ENCODE measurements around the gene ZBTB18. TPM values are rescaled to one million over a fixed set of nuclear protein-coding genes. Genes with fewer than 3 reads are reported as not detected.

The ZBTB18 gene
- total RNA-seq, 1 experiment from 2014 or later: 8.8 TPM

DNA sequence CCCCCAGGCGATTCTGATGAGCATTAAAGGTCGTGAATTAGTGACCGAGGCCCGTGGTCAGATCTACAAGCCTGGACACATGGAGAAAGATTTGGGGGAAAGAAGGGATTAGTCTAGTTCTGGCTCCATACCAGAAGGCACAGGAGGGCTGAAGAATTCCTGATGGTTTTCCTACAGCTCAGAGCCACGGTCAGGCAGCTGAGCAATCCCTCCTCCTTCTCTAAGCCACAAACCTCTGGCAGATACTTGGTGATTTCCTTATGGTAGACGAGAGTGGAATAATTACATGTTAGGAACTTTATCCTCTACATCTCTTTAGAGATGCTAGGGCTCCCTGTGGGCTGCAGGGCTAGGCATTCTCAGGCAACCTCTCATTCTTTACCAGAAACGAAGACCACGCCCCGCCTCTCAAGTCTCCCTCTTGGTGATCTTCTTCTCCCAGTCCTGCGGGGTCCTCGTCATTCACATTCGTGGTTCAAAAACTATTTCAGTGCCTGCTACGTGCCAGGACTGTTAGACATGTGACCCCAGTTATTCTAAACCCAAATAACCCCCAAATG is 20.5 kb upstream of the ZBTB18 start:
- BruUV-seq (replicated peaks): no TSS peak
- no peak for DNase-seq
- intact Hi-C loops (cut with micrococcal nuclease; ENCODE audit: unreplicated experiment): no loop called here

DNA sequence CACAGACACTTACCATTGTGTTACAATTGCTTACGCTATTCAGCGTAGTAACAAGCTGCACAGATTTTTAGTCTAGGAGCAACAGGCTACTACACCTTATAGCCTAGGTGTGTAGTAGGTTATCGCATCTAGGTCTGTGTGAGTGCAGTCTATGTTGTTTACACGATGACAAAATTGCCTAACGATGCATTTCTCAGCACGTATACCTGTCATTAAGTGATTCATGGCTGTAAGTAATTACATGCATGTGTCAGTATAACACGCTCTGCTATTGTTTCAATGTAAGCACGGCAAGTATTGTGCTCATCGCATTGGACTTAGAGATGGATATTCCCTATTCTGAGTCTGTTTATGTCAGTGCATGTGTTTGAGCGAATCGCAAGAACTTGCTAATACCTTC is 15.7 kb upstream of the ZBTB18 start:
- intact Hi-C loops (cut with micrococcal nuclease; ENCODE audit: unreplicated experiment): no loop called here
- Histone ChIP-seq H3K4me1 (no peaks in the 10 kb centered on the region), H3K4me3 (ENCODE audit: low read depth, low read length) (no peak overlapping the region), H3K9me3 (no peaks in the 10 kb centered on the region), H3K27me3 (replicated peaks; ENCODE audit: control insufficient read depth, insufficient read depth, low read length) (no peaks in the 10 kb centered on the region), H3K36me3 (ENCODE audit: control insufficient read depth, insufficient read depth, low read length) (no peaks in the 10 kb centered on the region)
- H3K27ac Mint-ChIP-seq (ENCODE audit: unreplicated experiment): no peak overlapping the region
- H3K4me1 Mint-ChIP-seq (ENCODE audit: low read depth, unreplicated experiment): peaks cover 15% of the 10 kb centered on the region
- peaks cover 11% of the 10 kb centered on the region for H3K27me3 Mint-ChIP-seq (ENCODE audit: insufficient read depth, unreplicated experiment)
- POLR2A ChIA-PET: no interaction called here
- TF ChIP-seq, protein P1, sequence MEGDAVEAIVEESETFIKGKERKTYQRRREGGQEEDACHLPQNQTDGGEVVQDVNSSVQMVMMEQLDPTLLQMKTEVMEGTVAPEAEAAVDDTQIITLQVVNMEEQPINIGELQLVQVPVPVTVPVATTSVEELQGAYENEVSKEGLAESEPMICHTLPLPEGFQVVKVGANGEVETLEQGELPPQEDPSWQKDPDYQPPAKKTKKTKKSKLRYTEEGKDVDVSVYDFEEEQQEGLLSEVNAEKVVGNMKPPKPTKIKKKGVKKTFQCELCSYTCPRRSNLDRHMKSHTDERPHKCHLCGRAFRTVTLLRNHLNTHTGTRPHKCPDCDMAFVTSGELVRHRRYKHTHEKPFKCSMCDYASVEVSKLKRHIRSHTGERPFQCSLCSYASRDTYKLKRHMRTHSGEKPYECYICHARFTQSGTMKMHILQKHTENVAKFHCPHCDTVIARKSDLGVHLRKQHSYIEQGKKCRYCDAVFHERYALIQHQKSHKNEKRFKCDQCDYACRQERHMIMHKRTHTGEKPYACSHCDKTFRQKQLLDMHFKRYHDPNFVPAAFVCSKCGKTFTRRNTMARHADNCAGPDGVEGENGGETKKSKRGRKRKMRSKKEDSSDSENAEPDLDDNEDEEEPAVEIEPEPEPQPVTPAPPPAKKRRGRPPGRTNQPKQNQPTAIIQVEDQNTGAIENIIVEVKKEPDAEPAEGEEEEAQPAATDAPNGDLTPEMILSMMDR (IDR thresholded peaks at IDR 0.05; ENCODE audit: insufficient read depth in 1 of 2, low read depth in 1 of 2, low read length in 1 of 2, severe bottlenecking in 1 of 2, unreplicated experiment in 1 of 2): no peak
- no peak for DNase-seq
- BruUV-seq (replicated peaks): no TSS peak
- H3K9me3 Mint-ChIP-seq (ENCODE audit: unreplicated experiment): peaks cover 9% of the 10 kb centered on the region
- no peak overlapping the region for H3K4me3 Mint-ChIP-seq (ENCODE audit: unreplicated experiment)
- H3K36me3 Mint-ChIP-seq (ENCODE audit: insufficient read depth, unreplicated experiment): no peaks in the 10 kb centered on the region
- CTCF ChIA-PET: no interaction called here

More for the DNA sequence above, 20.5 kb upstream of the ZBTB18 start:
- ChIA-PET POLR2A (no interaction called here), CTCF (no interaction called here)
- H3K9me3 ChIP-seq: no peaks in the 10 kb centered on the region
- H3K27me3 Mint-ChIP-seq (ENCODE audit: insufficient read depth, unreplicated experiment): peaks cover 18% of the 10 kb centered on the region
- no peaks in the 10 kb centered on the region for H3K36me3 ChIP-seq (ENCODE audit: control insufficient read depth, insufficient read depth, low read length)
- TF ChIP-seq, protein P1 (IDR thresholded peaks at IDR 0.05; ENCODE audit: insufficient read depth in 1 of 2, low read depth in 1 of 2, low read length in 1 of 2, severe bottlenecking in 1 of 2, unreplicated experiment in 1 of 2): no peak
- no peak overlapping the region for H3K4me3 Mint-ChIP-seq (ENCODE audit: unreplicated experiment)
- no peak overlapping the region for H3K27ac Mint-ChIP-seq (ENCODE audit: unreplicated experiment)
- no peaks in the 10 kb centered on the region for H3K4me1 ChIP-seq
- no peaks in the 10 kb centered on the region for H3K4me1 Mint-ChIP-seq (ENCODE audit: low read depth, unreplicated experiment)
- H3K36me3 Mint-ChIP-seq (ENCODE audit: insufficient read depth, unreplicated experiment): no peaks in the 10 kb centered on the region
- H3K4me3 ChIP-seq (ENCODE audit: low read depth, low read length): no peak overlapping the region
- H3K27me3 ChIP-seq (replicated peaks; ENCODE audit: control insufficient read depth, insufficient read depth, low read length): no peaks in the 10 kb centered on the region
- peaks cover 9% of the 10 kb centered on the region for H3K9me3 Mint-ChIP-seq (ENCODE audit: unreplicated experiment)

DNA sequence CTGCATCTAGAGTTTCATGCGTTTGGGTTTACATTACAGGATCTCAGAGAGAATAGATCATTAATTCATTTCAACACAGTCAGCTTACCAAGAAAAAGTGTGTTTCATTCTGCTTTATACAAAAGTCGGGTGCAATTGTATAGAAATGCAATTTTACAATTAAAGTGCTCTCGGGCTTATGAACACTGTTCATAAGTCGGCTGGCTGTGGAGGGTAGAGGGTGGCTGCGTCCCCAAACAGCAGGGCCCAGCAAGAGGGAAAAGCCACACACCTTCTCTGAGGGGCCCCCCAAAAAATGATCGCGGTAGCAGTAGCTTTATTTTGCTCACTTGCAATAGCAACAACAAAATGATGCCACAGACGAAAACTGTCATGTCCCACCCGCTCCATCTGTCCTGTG is 13.8 kb upstream of the ZBTB18 start:
- no TSS peak for BruUV-seq (replicated peaks)
- no peak for DNase-seq
- H3K4me3 Mint-ChIP-seq (ENCODE audit: unreplicated experiment): no peak overlapping the region
- Histone ChIP-seq H3K9me3 (no peaks in the 10 kb centered on the region), H3K27me3 (replicated peaks; ENCODE audit: control insufficient read depth, insufficient read depth, low read length) (no peaks in the 10 kb centered on the region), H3K4me1 (no peaks in the 10 kb centered on the region), H3K36me3 (ENCODE audit: control insufficient read depth, insufficient read depth, low read length) (no peaks in the 10 kb centered on the region), H3K4me3 (ENCODE audit: low read depth, low read length) (no peak overlapping the region)
- peaks cover 18% of the 10 kb centered on the region for H3K4me1 Mint-ChIP-seq (ENCODE audit: low read depth, unreplicated experiment)
- CTCF ChIA-PET: no interaction called here
- H3K27me3 Mint-ChIP-seq (ENCODE audit: insufficient read depth, unreplicated experiment): peaks cover 11% of the 10 kb centered on the region
- H3K9me3 Mint-ChIP-seq (ENCODE audit: unreplicated experiment): peaks cover 9% of the 10 kb centered on the region
- H3K36me3 Mint-ChIP-seq (ENCODE audit: insufficient read depth, unreplicated experiment): no peaks in the 10 kb centered on the region
- H3K27ac Mint-ChIP-seq (ENCODE audit: unreplicated experiment): no peak overlapping the region
- TF ChIP-seq, protein P1 (IDR thresholded peaks at IDR 0.05; ENCODE audit: insufficient read depth in 1 of 2, low read depth in 1 of 2, low read length in 1 of 2, severe bottlenecking in 1 of 2, unreplicated experiment in 1 of 2): no peak
- intact Hi-C loops (cut with micrococcal nuclease; ENCODE audit: unreplicated experiment): no loop called here
- POLR2A ChIA-PET: no interaction called here

All from Caco-2 (cell line).